IPS-NIHi11 (cell line): ENCODE measurements around the gene TTC27.
"Not testable (repeated sequence)": the region's sequence is repeated elsewhere in the genome, so short reads cannot be mapped to it uniquely, and the experiment has no call there.

Source experiments
- DNase-seq: peaks from one replicate; pipeline ENCODE4 v3.0.0; 2012; ENCODE audit warnings: mixed read lengths, low spot score

TTC27 gene

DNA sequence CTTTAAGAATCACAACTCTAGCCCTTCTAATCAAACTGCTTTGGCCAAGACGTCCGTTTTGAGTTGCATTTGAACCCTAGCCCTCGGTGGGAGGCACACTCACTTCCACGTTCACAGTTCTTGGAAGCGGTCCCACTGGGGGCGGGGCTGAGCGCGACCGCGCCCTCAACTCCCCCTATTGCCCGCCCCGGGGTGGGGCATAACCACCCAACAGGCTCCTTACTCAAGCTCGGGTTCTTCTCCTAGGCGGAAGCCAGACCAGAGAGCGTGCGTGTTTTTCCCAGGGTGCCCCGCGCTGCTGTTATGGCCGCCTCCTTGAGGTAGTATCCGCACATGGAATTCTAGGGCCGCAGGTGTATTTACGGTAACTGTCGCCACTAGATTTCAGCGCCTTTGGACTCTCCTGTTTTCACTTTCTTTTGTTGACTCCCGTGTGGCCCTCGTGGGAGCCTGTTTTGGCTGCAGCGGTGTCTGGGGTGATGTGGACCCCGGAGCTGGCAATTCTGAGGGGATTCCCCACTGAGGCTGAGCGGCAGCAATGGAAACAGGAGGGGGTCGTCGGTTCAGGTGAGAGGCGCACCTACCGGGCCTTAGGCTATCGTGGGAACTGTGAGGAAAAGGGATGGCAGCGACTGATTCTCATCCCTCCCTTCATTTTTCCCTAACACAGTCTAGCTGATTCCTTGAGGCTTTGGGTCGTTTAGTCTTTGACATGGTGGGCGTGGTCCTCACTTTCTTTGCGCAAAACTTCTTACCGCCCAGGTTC is at the start of gene TTC27:
Gene TTC27, plus strand, starts transcription at position 237 of the 766 bp plus-strand sequence. Its CDS starts 243 bp downstream, at position 480.
- DNase-seq, result peak; percentile 97

DNA sequence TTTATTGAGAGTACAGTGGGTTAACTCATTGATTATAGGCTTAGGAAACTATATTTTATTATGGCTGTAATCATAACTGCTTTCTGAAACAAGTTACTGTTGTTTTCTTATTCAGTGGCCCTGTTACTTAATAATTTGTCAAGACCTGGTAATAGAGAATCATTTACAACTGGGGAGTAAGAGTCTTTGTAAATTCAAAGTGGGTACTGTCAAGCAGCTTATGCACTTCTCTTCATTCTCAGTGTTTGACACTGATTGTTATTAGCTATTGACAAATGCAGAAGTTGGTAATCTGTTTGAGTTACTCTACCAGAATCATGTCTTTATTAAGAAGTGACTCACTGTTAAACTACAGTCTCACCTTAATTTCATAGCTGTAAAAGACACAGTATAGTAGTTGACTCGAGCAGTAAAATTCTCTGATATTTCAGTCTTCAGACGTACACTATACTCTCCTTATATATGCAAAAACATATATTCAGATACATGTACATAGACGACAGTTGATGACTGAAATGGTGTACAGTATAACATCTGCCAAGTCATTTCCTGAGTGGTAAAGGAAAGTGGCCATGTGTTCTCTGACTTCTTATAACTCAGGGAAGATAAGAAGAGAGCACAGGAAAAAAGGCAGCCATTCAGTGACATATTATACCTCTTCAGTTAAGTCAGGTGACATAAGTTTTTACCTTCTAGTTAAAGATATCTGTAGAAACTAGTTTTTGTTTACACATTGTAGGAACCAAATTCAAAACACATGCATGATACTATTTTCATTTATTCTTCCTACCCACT is 36.0 kb upstream of the TTC27 start:
- no peak for DNase-seq

DNA sequence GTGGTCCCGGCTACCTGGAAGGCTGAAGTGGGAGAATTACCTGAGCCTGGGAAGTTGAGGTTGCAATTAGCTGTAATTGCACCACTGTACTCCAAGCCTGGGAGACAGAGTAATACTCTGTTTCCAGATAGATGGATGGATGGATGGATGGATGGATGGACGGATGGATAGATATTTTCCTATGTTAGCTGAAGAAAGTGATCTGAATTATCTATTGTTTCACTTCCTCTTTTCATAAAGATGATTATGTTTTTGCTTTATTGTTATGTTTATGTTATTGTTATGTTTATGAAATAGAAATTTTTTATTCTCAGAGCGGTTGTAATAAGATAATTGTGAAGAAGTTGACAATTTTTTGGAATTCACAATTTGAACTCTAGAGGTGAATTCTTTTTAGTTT is 33.3 kb upstream of the TTC27 start:
- no peak for DNase-seq

DNA sequence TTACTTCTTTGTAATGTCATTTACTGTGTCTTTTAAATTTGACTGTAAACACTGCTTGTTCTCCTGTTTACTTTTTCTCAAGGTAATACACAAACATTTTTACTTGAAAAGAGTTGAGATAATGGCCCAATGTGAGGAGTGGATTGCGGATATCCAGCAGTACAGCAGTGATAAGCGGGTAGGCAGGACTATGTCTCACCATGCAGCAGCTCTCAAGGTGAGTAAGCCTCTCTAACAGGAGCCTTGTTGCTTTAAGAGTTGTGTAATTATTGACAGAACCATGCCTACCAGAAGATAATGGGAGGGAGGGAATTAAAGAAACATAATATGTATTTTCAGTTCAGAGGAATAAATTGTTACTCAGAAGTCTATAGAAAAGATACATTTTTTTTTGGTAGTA is 16.5 kb upstream of the TTC27 start:
- DNase-seq, result no peak

DNA sequence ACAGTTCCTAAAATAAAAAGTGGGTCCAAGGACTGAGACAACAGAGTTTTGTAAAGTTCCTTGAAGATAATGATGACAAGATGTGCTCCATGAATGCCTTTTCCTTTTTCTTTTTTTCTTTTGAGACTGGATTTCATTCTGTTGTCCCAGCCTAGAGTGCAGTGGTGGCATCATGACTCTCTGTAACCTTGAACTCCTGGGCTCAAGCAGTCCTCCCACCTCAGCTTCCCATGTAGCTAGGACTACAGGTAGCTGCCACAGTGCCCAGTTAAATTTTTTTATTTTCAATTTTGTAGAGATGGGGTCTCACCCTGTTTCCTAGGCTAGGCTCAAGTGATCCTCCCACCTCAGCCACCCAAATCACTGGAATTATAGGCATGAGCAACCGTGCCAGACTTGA is 16.1 kb upstream of the TTC27 start:
- DNase-seq, result no peak

DNA sequence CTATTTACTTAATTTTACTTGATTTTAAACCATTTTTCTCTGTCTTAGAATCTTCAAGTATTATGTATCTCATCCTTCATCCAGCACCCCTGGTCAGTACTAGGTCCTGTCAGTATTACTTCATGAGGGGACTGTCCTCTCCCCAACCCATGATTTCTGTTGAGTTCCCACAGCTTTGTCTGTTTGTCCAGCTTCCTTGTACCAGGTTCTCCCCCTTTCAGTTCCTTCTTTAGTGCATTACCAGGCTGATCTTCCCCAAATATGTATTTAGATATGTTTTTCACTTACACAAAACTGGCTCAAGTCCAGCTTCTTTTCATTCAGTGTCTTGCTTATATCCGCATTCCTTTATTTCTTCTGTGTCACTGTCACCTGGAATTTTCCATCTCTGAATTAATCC is 13.8 kb upstream of the TTC27 start:
- no peak for DNase-seq

DNA sequence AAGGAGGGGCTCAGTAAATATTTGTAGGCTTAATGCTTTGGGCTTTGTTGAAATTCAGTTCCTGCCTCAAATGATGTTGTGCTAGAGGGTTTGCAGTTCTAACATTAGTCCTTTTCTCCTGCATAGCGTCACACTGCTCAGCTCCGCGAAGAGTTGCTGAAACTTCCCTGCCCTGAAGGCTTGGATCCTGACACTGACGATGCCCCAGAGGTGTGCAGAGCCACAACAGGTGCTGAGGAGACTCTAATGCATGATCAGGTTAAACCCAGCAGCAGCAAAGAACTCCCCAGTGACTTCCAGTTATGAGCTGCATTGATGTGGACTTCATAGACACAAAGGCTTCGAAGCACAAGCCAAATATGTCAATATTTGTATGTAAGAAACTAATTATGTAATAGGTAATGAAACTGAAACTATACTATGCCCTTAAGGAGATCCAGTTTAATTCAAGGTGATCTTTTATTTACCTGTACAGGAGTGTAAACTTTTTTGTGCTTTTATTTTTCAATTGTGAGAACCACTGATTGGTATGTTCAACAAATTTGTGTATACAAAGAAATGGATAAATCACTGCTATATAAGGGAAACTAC is 10.2 kb upstream of the TTC27 start:
- DNase-seq, result no peak

DNA sequence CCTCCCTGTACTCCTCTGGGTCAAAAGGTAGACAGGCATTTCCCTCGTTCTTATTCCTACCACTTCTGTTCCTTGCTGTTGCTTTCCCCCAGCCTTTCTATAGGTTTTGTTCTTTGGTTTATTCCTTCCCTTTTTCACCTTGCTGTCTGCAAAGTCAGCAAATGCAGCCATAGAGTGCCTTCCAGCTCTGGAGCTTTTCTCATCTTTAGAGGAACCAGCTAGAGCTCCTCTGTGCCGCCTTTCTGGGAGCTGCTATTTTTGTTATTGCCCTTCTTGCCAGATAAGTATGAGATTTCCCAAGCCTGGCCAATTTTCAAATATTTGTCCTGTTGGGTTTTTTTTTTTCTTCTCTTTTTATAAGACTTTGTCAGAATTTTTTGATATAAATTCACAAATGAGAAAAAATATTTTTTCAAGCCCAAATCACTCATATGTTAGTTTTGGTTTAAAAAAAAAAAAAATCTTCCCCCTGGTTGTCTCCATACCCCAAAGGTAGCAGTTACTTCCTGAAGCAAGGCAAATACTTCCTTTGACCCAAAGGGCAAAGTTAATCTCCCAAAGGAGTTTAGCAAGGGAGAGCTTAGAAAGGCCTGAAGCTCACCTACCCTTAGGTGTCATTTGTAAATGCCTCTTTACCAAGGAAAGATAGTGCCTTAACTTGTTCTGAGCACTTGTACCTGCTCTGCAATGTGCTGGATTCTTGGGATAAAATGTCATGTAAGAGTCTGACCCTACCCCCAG is 5.1 kb upstream of the TTC27 start:
- DNase-seq, result no peak

DNA sequence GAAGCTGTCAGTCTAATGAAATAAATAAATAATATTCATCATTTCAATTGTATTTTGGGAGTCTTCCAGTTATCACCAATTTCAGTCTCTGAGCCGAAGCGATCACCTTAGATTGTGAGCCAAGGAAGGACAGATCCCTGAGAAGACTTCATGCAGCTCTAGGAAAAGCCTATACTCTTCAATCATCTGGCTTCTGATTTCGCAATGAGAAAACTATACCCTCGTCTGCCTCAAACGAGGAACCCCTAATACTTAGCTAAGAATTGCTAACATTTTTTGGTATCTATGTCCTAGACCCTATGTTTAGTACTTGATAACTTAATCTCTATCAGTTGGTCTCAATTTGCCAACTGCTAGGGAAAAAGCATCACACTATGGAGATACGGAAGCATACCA is 4.5 kb upstream of the TTC27 start:
- no peak for DNase-seq

DNA sequence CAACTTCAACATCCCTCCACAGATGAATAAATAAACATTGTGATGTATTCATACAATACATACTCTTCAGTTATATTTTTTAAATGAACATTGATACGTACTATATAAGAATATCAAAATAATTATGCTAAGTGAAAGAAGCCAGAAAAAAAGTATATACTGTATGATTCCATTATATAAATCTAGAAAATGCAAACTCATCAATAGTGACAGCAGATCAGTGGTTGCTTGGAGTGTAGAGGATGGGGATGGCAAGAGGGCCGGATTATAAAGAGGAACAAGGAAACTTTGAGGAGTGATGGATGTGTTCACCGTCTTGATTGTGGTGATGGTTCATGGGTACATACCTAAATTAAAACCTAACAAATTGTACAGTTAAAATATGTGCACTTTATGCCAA is 3.0 kb upstream of the TTC27 start:
- no peak for DNase-seq

DNA sequence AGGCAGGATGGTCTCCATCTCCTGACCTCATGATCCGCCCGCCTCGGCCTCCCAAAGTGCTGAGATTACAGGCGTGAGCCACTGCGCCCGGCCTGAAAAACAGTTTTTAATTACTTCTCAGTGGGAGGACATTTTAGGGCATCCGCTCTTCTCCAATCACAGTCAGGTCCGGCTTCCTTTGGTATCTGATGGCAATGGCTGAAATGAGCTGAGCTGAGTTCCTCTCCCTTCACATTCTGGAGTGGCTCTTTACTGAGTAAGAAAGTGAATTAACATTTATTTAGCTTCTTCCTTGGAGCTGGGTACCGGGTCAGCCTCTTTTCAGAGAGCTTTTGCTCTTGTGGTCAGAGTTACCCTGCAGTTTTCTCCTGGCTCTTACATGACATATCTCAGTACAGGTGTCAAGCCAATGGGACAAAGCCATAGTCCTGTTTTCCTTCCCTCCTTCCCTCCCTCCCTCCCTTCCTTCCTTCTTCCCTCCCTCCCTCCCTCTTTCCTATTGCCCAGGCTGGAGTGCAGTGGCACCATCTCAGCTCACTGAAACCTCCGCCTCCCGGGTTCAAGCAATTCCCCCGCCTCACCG is 1.1 kb upstream of the TTC27 start:
- peak; percentile 7 for DNase-seq

DNA sequence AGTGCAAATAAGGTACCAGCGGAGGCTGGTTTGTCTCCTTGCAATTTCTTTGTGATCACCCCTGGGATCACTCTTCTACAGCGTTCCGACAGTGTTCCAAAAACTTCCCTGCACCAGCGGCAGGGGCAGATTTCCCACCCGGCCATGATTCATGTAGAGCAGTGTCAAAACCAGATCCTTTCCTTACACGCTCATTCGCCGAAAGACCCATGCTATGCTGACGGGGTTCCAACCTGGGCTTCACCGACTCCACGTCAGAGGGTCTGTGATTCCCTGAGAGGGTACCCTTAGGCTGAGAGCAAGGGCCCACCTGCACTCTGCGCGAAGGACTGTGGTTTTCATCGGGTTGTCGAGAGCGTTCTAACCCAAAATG is 423 bp upstream of the TTC27 start:
- peak; percentile 38 for DNase-seq

DNA sequence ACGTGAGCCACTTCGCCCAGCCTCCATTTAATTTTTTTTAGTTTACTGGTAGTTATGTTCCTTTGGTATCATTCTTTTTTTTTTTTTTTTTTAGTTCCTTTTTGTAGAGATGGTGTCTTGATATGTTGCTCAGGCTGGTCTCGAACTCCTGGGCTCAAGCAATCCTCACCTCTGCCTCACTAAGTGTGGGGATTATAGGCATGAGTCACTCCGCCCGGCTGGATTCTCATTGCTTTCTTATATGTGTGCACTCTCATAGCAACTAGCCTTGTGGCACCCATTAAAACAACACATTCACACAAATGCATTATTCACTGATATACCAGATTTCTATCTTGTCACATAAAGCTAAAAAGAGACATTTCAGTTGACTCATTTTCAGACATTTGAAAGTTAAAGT is 4.2 kb downstream of the TTC27 start:
- DNase-seq, result no peak

DNA sequence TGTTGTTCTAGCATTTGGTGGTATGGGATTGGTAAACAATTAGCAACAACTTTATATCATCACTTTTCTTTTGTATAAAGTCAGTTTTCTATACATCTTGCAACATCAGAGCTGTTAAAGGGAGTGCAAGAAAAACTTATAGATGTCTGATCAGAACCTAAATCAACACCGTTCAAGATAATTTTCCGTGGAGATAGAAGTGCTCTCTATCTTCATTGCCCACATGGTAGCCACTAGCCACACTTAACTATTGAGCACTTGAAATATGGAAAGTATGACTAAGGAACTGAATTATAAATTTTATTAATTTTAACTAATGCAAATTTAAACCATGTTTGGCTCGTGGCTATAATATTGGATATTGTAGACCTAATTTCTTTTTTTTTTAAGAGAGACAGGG is 5.2 kb downstream of the TTC27 start:
- no peak for DNase-seq

DNA sequence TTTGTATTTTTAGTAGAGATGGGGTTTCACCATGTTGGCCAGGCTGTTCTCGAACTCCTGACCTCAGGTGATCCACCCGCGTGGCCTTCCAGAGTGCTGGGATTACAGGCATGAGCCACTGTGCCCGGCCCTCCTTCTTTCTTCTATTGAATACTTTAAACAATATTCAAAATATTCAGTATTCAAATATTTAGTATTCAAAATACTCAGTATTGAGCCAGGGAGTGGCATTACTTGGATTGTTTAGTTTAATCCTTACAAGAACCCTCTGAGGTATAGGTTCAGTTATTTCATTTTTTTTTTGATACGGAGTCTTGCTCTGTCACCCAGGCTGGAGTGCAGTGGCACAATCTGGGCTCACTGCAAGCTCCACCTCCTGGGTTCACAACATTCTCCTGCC is 10.7 kb downstream of the TTC27 start:
- not testable (repeated sequence) for DNase-seq

DNA sequence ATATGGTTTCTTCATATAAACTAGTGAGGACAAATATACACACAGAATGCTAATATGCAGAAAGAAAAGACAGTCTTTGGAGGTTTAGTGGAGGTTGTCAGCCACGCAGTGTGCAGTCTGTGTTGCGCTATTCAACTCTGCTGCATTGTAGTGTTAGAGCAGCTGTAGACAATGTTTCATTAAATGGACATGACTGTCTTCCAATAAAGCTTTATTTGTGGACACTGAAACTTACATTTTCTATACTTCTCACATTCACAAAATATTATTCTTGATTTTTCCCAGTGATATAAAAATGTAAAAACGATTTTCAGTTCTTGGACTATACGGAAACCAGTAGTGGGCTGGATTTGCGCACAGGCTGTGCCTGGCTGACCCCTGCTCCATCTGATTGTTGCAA is 13.3 kb downstream of the TTC27 start:
- no peak for DNase-seq

DNA sequence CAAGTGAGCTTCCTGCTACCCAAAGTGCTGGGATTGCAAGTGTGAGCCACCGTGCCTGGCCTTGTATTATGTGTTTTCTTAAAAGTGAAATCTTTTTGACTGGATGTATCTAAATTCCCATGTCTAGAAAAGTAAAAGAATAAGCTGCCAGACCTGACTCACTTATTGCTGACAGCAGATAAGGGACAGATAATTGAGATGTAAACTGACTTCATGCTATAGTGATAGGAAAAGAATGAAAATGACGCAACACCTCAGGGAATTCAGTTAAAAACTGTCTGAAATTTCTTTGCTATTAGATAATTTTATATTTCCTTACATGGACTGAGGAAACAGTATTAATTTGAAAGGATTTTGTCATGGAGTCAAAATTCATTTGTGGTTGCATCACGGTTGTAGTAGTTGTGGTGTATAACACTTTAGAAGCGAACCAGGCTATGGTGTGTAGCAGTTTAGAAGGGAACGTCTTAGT is 19.4 kb downstream of the TTC27 start:
- no peak for DNase-seq

DNA sequence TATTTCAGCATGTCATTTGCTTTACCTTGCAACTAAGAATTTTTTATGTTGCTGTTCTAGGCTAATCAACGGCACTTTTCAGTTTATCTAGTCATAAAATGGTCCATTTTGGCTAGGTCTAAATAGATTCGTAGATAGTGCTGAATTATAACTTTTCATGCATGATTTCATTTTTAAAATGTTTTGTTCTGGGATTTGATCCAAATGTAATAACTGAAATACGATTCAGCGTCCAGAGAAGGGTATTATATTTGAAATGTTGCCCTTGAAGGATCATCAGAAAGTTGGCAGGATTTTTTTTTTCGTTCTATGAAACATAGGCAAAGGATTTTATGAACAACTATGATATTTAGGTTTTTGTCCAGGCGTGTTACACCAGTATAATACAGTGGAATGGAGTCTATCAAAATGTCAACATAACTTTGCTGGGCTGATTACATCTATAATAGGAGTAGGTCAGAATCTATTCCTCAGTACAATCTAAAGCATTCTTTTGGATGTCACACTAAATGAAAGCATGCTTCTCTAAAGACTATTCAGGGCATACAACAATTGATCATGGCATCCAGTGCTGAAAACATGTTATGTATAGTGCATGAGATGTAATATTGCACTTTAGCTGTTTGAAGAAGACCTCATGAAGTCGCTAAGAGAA is 24.8 kb downstream of the TTC27 start:
- DNase-seq, result no peak

DNA sequence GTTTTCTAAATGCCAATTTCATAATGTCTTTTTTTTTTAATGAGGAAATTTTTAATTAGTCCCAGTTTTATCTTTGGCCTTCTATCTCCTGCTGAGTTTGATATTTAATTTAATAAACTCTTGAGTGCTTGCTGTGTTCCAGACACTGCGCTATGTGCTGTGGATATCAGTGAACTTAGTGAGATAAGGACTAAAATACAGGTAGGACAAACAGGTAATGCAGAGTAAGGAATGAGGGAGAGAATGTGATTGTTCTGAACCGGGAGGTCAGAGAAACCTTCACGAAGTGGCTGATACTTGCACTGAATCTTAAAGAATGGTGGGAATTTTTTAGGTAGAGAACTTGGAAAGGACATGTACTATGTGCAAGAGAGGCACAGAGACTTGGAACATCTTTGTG is 28.2 kb downstream of the TTC27 start:
- DNase-seq, result no peak

DNA sequence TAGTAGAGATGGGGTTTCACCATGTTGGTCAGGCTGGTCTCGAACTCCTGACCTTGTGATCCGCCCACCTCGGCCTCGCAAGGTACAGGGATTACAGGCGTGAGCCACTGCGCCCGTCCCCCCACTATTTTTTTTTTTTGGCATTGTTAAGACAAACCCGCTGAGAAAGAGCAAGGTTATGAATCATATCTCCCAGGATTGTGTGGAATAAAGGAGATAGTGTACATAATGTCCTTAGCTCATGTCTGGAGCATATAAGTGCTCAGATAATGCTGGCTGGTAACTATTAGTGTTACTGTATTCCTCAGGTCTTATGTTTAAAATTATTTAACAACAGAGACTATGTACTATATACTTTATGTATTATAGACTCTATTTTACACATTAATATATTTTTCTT is 36.0 kb downstream of the TTC27 start:
- DNase-seq, result no peak

DNA sequence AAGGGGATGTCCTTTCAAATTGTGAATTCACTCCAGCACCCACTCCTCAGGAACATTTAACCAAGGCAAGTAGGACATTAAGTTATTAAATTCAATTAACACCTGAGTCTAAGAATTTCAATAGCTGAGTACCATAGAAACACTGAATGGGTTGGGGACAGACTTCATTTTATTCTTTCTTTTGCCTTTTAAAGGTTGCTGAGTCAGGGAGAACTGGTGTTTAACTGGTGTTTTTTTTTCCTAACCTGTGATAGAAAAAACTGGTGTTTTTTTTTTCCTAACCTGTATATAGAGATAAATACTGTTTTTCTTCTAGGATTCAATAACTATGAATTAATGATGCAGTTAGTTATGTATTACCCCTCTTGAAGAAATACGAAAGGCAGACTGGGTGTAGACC is 38.9 kb downstream of the TTC27 start:
- DNase-seq, result no peak

DNA sequence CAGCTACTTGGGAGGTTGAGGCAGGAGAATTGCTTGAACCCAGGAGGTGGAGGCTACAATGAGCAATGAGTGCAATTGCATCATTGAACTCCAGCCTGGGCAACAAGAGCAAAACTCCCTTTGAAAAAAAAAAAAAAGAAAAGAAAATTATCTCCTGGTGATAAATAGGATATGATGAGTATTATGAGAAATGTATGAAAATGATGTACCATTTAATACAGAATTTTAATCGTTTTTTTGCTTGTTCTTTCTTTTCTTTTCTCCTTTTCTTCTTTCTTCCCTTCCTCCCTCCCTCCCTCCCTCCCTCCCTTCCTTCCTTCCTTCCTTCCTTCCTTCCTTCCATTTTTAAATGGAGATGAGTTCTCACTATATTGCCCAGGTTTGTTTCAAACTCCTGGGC is 40.4 kb downstream of the TTC27 start:
- no peak for DNase-seq
